Tibial artery (tissue), 4 donors: ENCODE data around the gene SH3TC2.

Experiments used
- DNase-seq, 2 donors: peaks; one replicate each; pipeline ENCODE4 v3.0.0-alpha.2; 2019
- H3K27ac ChIP-seq, 2 donors: fragments of 200-600 bp; sonication (generic) in 1 of 2; 1 replicate in 1 of 2; 2 replicates in 1 of 2; pipeline ENCODE4 v1.5.1; 2018 to 2019; ENCODE audit warnings: mild to moderate bottlenecking in 1 of 2
- H3K27me3 ChIP-seq, 2 donors: fragments of 200-600 bp; sonication (generic) in 1 of 2; one replicate each; pipeline versions ENCODE4 v1.5.1 to v1.6.0; 2016 to 2019
- H3K36me3 ChIP-seq, 3 donors: fragments of 200-600 bp; sonication (generic) in 2 of 3; one replicate each; pipeline ENCODE4 v1.5.1; 2016 to 2019; ENCODE audit warnings: mild to moderate bottlenecking in 2 of 3
- H3K4me1 ChIP-seq, 4 donors: fragments of 200-600 bp; sonication (generic) in 2 of 4; 1 replicate in 3 of 4; 2 replicates in 1 of 4; pipeline ENCODE4 v1.5.1; 2016 to 2019
- H3K4me3 ChIP-seq, 2 donors: fragments of 200-600 bp; sonication (generic) in 1 of 2; 1 replicate in 1 of 2; 2 replicates in 1 of 2; pipeline ENCODE4 v1.5.1; 2018 to 2019; ENCODE audit warnings: mild to moderate bottlenecking in 2 of 2
- H3K9me3 ChIP-seq, 3 donors: fragments of 200-600 bp; sonication (generic) in 1 of 3; one replicate each; pipeline ENCODE4 v1.5.1; 2016 to 2019
- CTCF ChIP-seq, 2 experiments: fragments of 200-600 bp in 1 of 2; fragments of 450-650 bp in 1 of 2; IDR thresholded peaks; one replicate each; pipeline ENCODE4 v1.5.1; 2017 to 2019; ENCODE audit warnings: antibody characterized with exemption in 2 of 2, mild to moderate bottlenecking in 1 of 2, moderate library complexity in 1 of 2
- intact Hi-C: fragments of 100-400 bp; cut with DNase I; formaldehyde crosslinking; loops from one replicate; pipeline ENCODE4 v1.15.0; 2023; ENCODE audit warnings: low total_unique reads

SH3TC2 gene

GRCh38 chr5:148979083-148979723 is 83.7 kb downstream of the SH3TC2 start:
- intact Hi-C loops: no loop called here
- no peak overlapping the region for H3K4me3 ChIP-seq
- H3K27me3 ChIP-seq: no peaks in the 10 kb centered on the region
- DNase-seq: peak in 1 of 2 donors; percentile 81
- H3K27ac ChIP-seq: peak overlapping the region in 1 of 2 donors; percentile 1
- no peaks in the 10 kb centered on the region for H3K9me3 ChIP-seq
- H3K4me1 ChIP-seq: peaks cover 0 to 36% (median 7%) of the 10 kb centered on the region in 4 donors
- no peak for TF ChIP-seq CTCF (IDR thresholded peaks at IDR 0.05)
- no peaks in the 10 kb centered on the region for H3K36me3 ChIP-seq

- Histone ChIP-seq H3K27me3 (no peaks in the 10 kb centered on the region), H3K4me1 (peaks cover 0 to 40% (median 7%) of the 10 kb centered on the region in 4 donors), H3K4me3 (no peak overlapping the region), H3K27ac (peak overlapping the region in 1 of 2 donors; percentile 1), H3K9me3 (no peaks in the 10 kb centered on the region), H3K36me3 (no peaks in the 10 kb centered on the region)
- no peak for TF ChIP-seq CTCF (IDR thresholded peaks at IDR 0.05)
- no peak for DNase-seq
- intact Hi-C loops: no loop called here
Observed at GRCh38 chr5:148978370-148979082, 84.3 kb downstream of the SH3TC2 start.

- peaks cover 0 to 57% (median 11%) of the 10 kb centered on the region in 4 donors for H3K4me1 ChIP-seq
- no peak overlapping the region for H3K4me3 ChIP-seq
- DNase-seq: no peak
- TF ChIP-seq CTCF (IDR thresholded peaks at IDR 0.05): no peak
- H3K27ac ChIP-seq: no peak overlapping the region
- no peaks in the 10 kb centered on the region for H3K27me3 ChIP-seq
- intact Hi-C loops: no loop called here
- no peaks in the 10 kb centered on the region for H3K9me3 ChIP-seq
- no peaks in the 10 kb centered on the region for H3K36me3 ChIP-seq
Observed at GRCh38 chr5:148976569-148977381, 86.1 kb downstream of the SH3TC2 start.

GRCh38 chr5:148974642-148975327 is 88.1 kb downstream of the SH3TC2 start:
- TF ChIP-seq CTCF (IDR thresholded peaks at IDR 0.05): no peak
- no peak overlapping the region for H3K4me3 ChIP-seq
- H3K9me3 ChIP-seq: no peaks in the 10 kb centered on the region
- no peaks in the 10 kb centered on the region for H3K27me3 ChIP-seq
- intact Hi-C loops: no loop called here
- no peaks in the 10 kb centered on the region for H3K36me3 ChIP-seq
- H3K27ac ChIP-seq: no peak overlapping the region
- peaks cover 0 to 60% (median 21%) of the 10 kb centered on the region in 4 donors for H3K4me1 ChIP-seq
- no peak for DNase-seq

GRCh38 chr5:148973455-148973854 is 89.4 kb downstream of the SH3TC2 start:
- peak overlapping the region; percentile 69 to 77 for H3K27ac ChIP-seq
- no peaks in the 10 kb centered on the region for H3K9me3 ChIP-seq
- TF ChIP-seq CTCF (IDR thresholded peaks at IDR 0.05): peak in 1 of 2 experiments; percentile 4
- H3K27me3 ChIP-seq: no peaks in the 10 kb centered on the region
- no peak for DNase-seq
- H3K4me1 ChIP-seq: peaks cover 0 to 60% (median 32%) of the 10 kb centered on the region in 4 donors
- intact Hi-C loops: no loop called here
- H3K4me3 ChIP-seq: no peak overlapping the region
- H3K36me3 ChIP-seq: no peaks in the 10 kb centered on the region
